ENCODE results near the gene CHKA. TPM values are rescaled to one million over a fixed set of nuclear protein-coding genes. Genes with fewer than 3 reads are reported as not detected.

Gene CHKA
- total and polyA plus RNA-seq, 9 of the 15 experiments (the other 6 are each of a cell fraction or from before 2014, with no cell fraction given): 3.6 to 37.0 (median 30.2) TPM

DNA sequence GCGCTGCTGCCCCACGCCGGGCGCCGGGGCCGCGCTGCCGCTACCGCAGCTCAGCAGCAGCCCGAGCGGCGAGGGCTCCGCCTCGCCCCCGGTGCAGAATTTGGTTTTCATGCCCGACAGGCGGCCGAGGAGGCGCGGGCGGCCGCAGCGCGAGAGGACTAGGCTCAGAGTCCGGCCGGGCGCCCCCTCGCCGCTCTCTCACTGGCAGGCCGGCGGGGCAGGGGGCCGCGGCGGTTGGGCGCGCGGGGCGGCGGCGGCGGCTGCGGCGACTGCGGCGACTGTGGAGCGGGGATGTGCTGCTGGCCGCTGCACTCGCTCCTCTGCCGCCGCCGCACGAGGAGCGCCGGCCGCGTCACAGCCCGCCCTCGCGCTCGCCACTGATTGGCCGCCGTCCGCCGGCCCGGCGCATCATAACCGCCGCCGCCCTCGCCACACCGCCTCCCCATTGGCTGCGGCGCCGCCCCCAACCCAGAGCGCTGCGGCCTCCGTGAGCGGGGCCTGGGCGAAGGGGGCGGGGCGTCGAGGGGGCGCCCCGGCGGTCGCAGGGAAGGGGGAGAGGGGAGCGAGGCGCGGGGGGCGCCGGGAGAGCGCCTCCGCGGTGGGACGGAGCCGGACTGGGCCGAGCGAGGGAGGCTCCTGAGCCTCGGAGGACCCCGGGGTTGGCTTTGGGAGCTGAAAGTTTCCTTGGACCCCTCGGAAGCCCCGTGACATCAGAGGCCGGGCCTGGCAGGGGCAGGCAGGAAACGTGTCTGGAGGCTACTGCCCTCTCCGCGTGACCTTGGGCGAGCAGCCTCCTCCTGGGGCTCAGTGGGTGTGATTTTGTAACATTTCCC, at the start of gene CHKA (continued):
- no peak for TF ChIP-seq SIX5 (IDR thresholded peaks at IDR 0.05; ENCODE audit: borderline replicate concordance in 1 of 2, insufficient read depth in 1 of 2, low read depth in 1 of 2, low read length in 2 of 2)
- TF ChIP-seq HEY1 (CRISPR knock-in tag; IDR thresholded peaks at IDR 0.05; ENCODE audit: borderline replicate concordance): no peak
- no peak for TF ChIP-seq ELF4 (CRISPR knock-in tag; IDR thresholded peaks at IDR 0.05)
- TF ChIP-seq TBP (optimal IDR thresholded peaks at IDR 0.05; ENCODE audit: low read depth, low read length): peak; percentile 91
- TF ChIP-seq, protein P1, sequence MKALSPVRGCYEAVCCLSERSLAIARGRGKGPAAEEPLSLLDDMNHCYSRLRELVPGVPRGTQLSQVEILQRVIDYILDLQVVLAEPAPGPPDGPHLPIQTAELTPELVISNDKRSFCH (CRISPR knock-in tag; IDR thresholded peaks at IDR 0.05): no peak
- TF ChIP-seq, protein P1 (tag; IDR thresholded peaks at IDR 0.05): no peak
- no peak for TF ChIP-seq RAD51 (IDR thresholded peaks at IDR 0.05; ENCODE audit: borderline replicate concordance, low read depth)
- TF ChIP-seq ZNF384 (IDR thresholded peaks at IDR 0.05; ENCODE audit: low read depth, low read length): no peak
- TF ChIP-seq ZNF644 (tag; IDR thresholded peaks at IDR 0.05; ENCODE audit: low read depth): no peak
- TF ChIP-seq POLR2G (IDR thresholded peaks at IDR 0.05; ENCODE audit: low read depth, low read length): peak; percentile 87
- TF ChIP-seq CEBPG (CRISPR knock-in tag; IDR thresholded peaks at IDR 0.05): no peak
- 0 out of 4 replicates have a peak, but pooled peaks of 1 of the 2 experiments have one; percentile 28 for TF ChIP-seq CEBPG (tag; conservative IDR thresholded peaks at IDR 0.05 in 1 of 2, IDR thresholded peaks at IDR 0.05 in 1 of 2)
- TF ChIP-seq, protein P2, sequence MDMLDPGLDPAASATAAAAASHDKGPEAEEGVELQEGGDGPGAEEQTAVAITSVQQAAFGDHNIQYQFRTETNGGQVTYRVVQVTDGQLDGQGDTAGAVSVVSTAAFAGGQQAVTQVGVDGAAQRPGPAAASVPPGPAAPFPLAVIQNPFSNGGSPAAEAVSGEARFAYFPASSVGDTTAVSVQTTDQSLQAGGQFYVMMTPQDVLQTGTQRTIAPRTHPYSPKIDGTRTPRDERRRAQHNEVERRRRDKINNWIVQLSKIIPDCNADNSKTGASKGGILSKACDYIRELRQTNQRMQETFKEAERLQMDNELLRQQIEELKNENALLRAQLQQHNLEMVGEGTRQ (CRISPR knock-in tag; IDR thresholded peaks at IDR 0.05): no peak; the same call in 1 of the 2 replicates
- no peak for TF ChIP-seq NCOA4 (IDR thresholded peaks at IDR 0.05; ENCODE audit: partially characterized antibody)
- no peak for TF ChIP-seq MCM2 (IDR thresholded peaks at IDR 0.05; ENCODE audit: low read depth)
- TF ChIP-seq ZNF354B (CRISPR knock-in tag; IDR thresholded peaks at IDR 0.05): no peak
- no peak for TF ChIP-seq ZNF174 (CRISPR knock-in tag; IDR thresholded peaks at IDR 0.05)
- no peak for TF ChIP-seq MIER1 (IDR thresholded peaks at IDR 0.05; ENCODE audit: low read depth)
- TF ChIP-seq, protein P3, sequence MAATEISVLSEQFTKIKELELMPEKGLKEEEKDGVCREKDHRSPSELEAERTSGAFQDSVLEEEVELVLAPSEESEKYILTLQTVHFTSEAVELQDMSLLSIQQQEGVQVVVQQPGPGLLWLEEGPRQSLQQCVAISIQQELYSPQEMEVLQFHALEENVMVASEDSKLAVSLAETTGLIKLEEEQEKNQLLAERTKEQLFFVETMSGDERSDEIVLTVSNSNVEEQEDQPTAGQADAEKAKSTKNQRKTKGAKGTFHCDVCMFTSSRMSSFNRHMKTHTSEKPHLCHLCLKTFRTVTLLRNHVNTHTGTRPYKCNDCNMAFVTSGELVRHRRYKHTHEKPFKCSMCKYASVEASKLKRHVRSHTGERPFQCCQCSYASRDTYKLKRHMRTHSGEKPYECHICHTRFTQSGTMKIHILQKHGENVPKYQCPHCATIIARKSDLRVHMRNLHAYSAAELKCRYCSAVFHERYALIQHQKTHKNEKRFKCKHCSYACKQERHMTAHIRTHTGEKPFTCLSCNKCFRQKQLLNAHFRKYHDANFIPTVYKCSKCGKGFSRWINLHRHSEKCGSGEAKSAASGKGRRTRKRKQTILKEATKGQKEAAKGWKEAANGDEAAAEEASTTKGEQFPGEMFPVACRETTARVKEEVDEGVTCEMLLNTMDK (IDR thresholded peaks at IDR 0.05; ENCODE audit: borderline replicate concordance, insufficient read depth, low read depth, low read length, poor library complexity, severe bottlenecking): no peak
- TF ChIP-seq SMAD3 (CRISPR knock-in tag; conservative IDR thresholded peaks at IDR 0.05): no peak
- TF ChIP-seq HDAC6 (IDR thresholded peaks at IDR 0.05; ENCODE audit: low read depth, low read length): no peak
- peak; percentile 98 for TF ChIP-seq ZBTB1 (CRISPR knock-in tag; IDR thresholded peaks at IDR 0.05; ENCODE audit: borderline replicate concordance, low read depth)
- TF ChIP-seq SMARCC2 (IDR thresholded peaks at IDR 0.05; ENCODE audit: low read depth): no peak
- no peak for TF ChIP-seq NEUROD1 (IDR thresholded peaks at IDR 0.05; ENCODE audit: borderline replicate concordance, low read depth, low read length, partially characterized antibody)
- no peak for TF ChIP-seq ZSCAN29 (IDR thresholded peaks at IDR 0.05)
- TF ChIP-seq SP2 (IDR thresholded peaks at IDR 0.05; ENCODE audit: extremely low read depth, low read depth, low read length, poor library complexity, severe bottlenecking): peak; percentile 31
